ENCODE measurements around the gene HNRNPH2. TPM values are rescaled to one million over a fixed set of nuclear protein-coding genes. Genes with fewer than 3 reads are reported as not detected.

HNRNPH2 gene
- total and polyA plus RNA-seq, 10 of the 15 experiments (the other 5 are each of a cell fraction or from before 2014, with no cell fraction given) = 34.5 to 102 (median 61.4) TPM

- 35% methylated on average over 3 of the region's 3 CpGs for WGBS (ENCODE audit: insufficient coverage, insufficient replicate concordance, low lambda C conversion rate, missing lambda C conversion rate)
- ATAC-seq (no peak), FAIRE-seq (no peak), DNase-seq (ENCODE audit: low read depth, low spot score) (no peak)
- no peak overlapping the region for H3K4me2 ChIP-seq (ENCODE audit: control insufficient read depth, insufficient read depth)
- no peaks in the 10 kb centered on the region for H3K79me2 ChIP-seq (ENCODE audit: control insufficient read depth, insufficient read depth, low read length)
- H3K4me1 ChIP-seq (ENCODE audit: control insufficient read depth, insufficient read depth, low read length) = no peaks in the 10 kb centered on the region
- BruUV-seq (replicated peaks) = no TSS peak
- POLR2A ChIA-PET = no interaction called here
- no peaks in the 10 kb centered on the region for H3K27me3 ChIP-seq (replicated peaks in 1 of 2; ENCODE audit: control insufficient read depth in 2 of 2, insufficient read depth in 2 of 2, low read length in 1 of 2)
- no peak overlapping the region for H3K27ac ChIP-seq (ENCODE audit: control insufficient read depth, insufficient read depth)
- H2AFZ ChIP-seq (ENCODE audit: control insufficient read depth, low read depth, low read length) = no peak overlapping the region
- CTCF ChIA-PET = no interaction called here
- in situ Hi-C loops (cut with MboI) (no loop called here), intact Hi-C loops (cut with micrococcal nuclease; ENCODE audit: unreplicated experiment) (no loop called here)
- no peaks in the 10 kb centered on the region for H4K20me1 ChIP-seq (ENCODE audit: control insufficient read depth, insufficient read depth)
- H3K9me3 ChIP-seq (replicated peaks; ENCODE audit: control insufficient read depth, insufficient read depth, low read length) = no peaks in the 10 kb centered on the region
- H3K4me3 ChIP-seq = no peak overlapping the region
- no peak overlapping the region for H3K9ac ChIP-seq (ENCODE audit: control insufficient read depth, insufficient read depth, low read length)
- SMC1A ChIA-PET (ENCODE audit: uncharacterized antibody, unreplicated experiment) = no interaction called here
- H3K36me3 ChIP-seq (ENCODE audit: control insufficient read depth in 2 of 2, insufficient read depth in 2 of 2, low read length in 1 of 2) = no peaks in the 10 kb centered on the region
- RAD21 ChIA-PET (ENCODE audit: unreplicated experiment) = no interaction called here
- TF ChIP-seq ASH2L (IDR thresholded peaks at IDR 0.05; ENCODE audit: borderline replicate concordance, low read depth) (no peak), ZNF687 (IDR thresholded peaks at IDR 0.05) (no peak), BMI1 (IDR thresholded peaks at IDR 0.05; ENCODE audit: borderline replicate concordance) (no peak), CHD4 (IDR thresholded peaks at IDR 0.05) (no peak), USF2 (IDR thresholded peaks at IDR 0.05; ENCODE audit: borderline replicate concordance, low read depth, low read length) (no peak), EZH2 (IDR thresholded peaks at IDR 0.05; ENCODE audit: borderline replicate concordance, control insufficient read depth, low read depth, low read length) (no peak), LARP7 (IDR thresholded peaks at IDR 0.05) (no peak), PBX3 (IDR thresholded peaks at IDR 0.05; ENCODE audit: insufficient replicate concordance, low read depth, low read length) (no peak), JUND (IDR thresholded peaks at IDR 0.05; ENCODE audit: low read depth, low read length) (no peak), MEF2A (IDR thresholded peaks at IDR 0.05; ENCODE audit: insufficient read depth, low read depth, low read length) (no peak), NR2C2 (IDR thresholded peaks at IDR 0.05; ENCODE audit: borderline replicate concordance, control insufficient read depth, insufficient read length, low read depth) (no peak), CBFB (IDR thresholded peaks at IDR 0.05; ENCODE audit: low read depth) (no peak), TAF1 (IDR thresholded peaks at IDR 0.05; ENCODE audit: borderline replicate concordance, low read depth, low read length) (no peak), GABPA (IDR thresholded peaks at IDR 0.05; ENCODE audit: low read depth) (no peak), BRCA1 (IDR thresholded peaks at IDR 0.05; ENCODE audit: low read depth, low read length) (no peak), NRF1 (conservative IDR thresholded peaks at IDR 0.05; ENCODE audit: low read depth, low read length) (no peak), IRF3 (IDR thresholded peaks at IDR 0.05) (no peak), SREBF1 (IDR thresholded peaks at IDR 0.05; ENCODE audit: low read length) (no peak)
Measured at GRCh38 chrX:101452056-101452455, 44.0 kb downstream of the HNRNPH2 start.
